Endodermal cell (in vitro differentiated cells): ENCODE data around the gene AMD1. TPM values are rescaled to one million over a fixed set of nuclear protein-coding genes. Genes with fewer than 3 reads are reported as not detected.

Source experiments
- DNase-seq: peaks from one replicate; pipeline ENCODE4 v3.0.0-alpha.2; 2017
- H3K27ac ChIP-seq: 2 replicates; pipeline ENCODE4 v1.5.1; 2013; ENCODE audit warnings: mild to moderate bottlenecking, low read depth, low read length, moderate library complexity
- H3K27me3 ChIP-seq: 2 replicates; pipeline ENCODE4 v1.6.1; 2013; ENCODE audit warnings: mild to moderate bottlenecking, low read length, moderate library complexity; ENCODE audit not compliant: insufficient read depth, control insufficient read depth, poor library complexity, severe bottlenecking
- H3K36me3 ChIP-seq: 2 replicates; pipeline ENCODE4 v1.7.0; 2013; ENCODE audit warnings: mild to moderate bottlenecking, low read length, moderate library complexity; ENCODE audit not compliant: control insufficient read depth, insufficient read depth
- H3K4me1 ChIP-seq: one replicate; pipeline ENCODE4 v1.7.0; 2013; ENCODE audit warnings: low read length; ENCODE audit not compliant: control insufficient read depth, insufficient read depth
- H3K4me3 ChIP-seq: 2 replicates; pipeline ENCODE4 v1.5.1; 2013; ENCODE audit warnings: mild to moderate bottlenecking, low read length, moderate library complexity
- H3K9ac ChIP-seq: 2 replicates; pipeline ENCODE4 v1.6.1; 2013; ENCODE audit warnings: mild to moderate bottlenecking, low read length, moderate library complexity; ENCODE audit not compliant: poor library complexity, severe bottlenecking; ENCODE audit errors: extremely low read depth
- H3K9me3 ChIP-seq: 2 replicates; pipeline ENCODE4 v1.6.1; 2013; ENCODE audit warnings: mild to moderate bottlenecking, low read length, moderate library complexity; ENCODE audit not compliant: control insufficient read depth
- H3K27ac Mint-ChIP-seq: 2 replicates; pipeline ENCODE4 v1.8.0; 2020; ENCODE audit warnings: mixed read lengths
- H3K27me3 Mint-ChIP-seq: 2 replicates; pipeline ENCODE4 v1.8.0; 2021; ENCODE audit warnings: mild to moderate bottlenecking, mixed read lengths; ENCODE audit not compliant: insufficient read depth
- H3K36me3 Mint-ChIP-seq: 2 replicates; pipeline ENCODE4 v1.8.0; 2020; ENCODE audit warnings: low read depth, mixed read lengths
- H3K4me1 Mint-ChIP-seq: 2 replicates; pipeline ENCODE4 v1.8.0; 2020; ENCODE audit warnings: mixed read lengths
- H3K4me3 Mint-ChIP-seq: 2 replicates; pipeline ENCODE4 v1.8.0; 2020; ENCODE audit warnings: mild to moderate bottlenecking, moderate library complexity, mixed read lengths
- H3K9me3 Mint-ChIP-seq: 2 replicates; pipeline ENCODE4 v1.8.0; 2020; ENCODE audit warnings: mild to moderate bottlenecking, mixed read lengths
- WGBS, 2 experiments: methylation state at CpG; one replicate each; pipeline versions ENCODE4 v1.1.5 to v1.1.7; 2013; ENCODE audit warnings: missing lambda C conversion rate in 2 of 2, mixed read lengths in 1 of 2; ENCODE audit not compliant: insufficient coverage in 1 of 2, insufficient read length in 1 of 2; 5-methylcytosine and 5-hydroxymethylcytosine counted together
- total RNA-seq, 2 donors: library from RNA; stranded (reverse); fragmentation: NEBNext Ultra II Directional in 1 of 2; extraction: Animal tissue kit (Norgen Biotek cat#: 25700) in 1 of 2; gene quantifications; 2 replicates in 1 of 2; 3 replicates in 1 of 2; pipeline ENCODE4 v1.2.1, GENCODE V29; 2021
- TF ChIP-seq, protein P1 (sequence below): fragments of 200-600 bp; sonication (generic); conservative IDR thresholded peaks from 2 replicates; pipeline ENCODE4 v1.5.0; 2021; ENCODE audit warnings: antibody characterized with exemption, mild to moderate bottlenecking

The AMD1 gene
- total RNA-seq, 2 donors from 2014 or later: 71.8 to 87.0 TPM

DNA sequence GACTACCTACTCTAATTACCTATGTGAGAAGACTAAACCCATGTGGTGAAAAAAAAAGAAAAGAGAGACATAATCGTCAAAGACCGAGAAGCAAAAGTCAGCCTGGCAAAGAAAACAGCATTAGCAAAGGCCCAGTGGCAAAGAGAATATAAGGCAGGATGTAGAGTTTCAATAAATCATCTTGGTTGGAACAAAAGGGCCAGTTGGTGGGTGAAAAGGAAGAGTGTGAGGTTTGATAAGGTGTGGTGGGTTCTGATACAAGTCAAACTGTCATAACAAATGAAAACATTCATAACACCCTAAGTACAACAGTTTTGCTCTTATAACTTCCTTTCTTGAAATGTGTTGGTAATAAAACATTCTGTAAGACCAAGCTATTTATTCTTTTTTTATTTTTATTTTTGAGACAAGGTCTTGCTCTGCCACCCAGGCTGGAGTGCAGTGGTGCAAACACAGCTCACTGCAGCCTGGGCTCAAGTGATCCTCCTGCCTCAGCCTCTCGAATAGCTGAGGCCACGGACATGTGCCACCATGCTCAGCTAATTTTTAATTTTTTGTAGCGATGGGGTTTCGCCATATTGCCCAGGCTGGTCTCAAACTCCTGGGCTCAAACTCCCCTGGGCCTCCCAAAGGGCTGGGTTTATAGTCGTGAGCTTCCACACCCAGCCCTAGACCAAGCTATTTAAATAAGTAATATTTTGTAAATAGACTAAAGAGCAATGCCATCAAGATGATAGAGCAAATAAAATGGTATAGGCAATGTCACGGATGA, 65.0 kb downstream of the AMD1 start:
- TF ChIP-seq, protein P1, sequence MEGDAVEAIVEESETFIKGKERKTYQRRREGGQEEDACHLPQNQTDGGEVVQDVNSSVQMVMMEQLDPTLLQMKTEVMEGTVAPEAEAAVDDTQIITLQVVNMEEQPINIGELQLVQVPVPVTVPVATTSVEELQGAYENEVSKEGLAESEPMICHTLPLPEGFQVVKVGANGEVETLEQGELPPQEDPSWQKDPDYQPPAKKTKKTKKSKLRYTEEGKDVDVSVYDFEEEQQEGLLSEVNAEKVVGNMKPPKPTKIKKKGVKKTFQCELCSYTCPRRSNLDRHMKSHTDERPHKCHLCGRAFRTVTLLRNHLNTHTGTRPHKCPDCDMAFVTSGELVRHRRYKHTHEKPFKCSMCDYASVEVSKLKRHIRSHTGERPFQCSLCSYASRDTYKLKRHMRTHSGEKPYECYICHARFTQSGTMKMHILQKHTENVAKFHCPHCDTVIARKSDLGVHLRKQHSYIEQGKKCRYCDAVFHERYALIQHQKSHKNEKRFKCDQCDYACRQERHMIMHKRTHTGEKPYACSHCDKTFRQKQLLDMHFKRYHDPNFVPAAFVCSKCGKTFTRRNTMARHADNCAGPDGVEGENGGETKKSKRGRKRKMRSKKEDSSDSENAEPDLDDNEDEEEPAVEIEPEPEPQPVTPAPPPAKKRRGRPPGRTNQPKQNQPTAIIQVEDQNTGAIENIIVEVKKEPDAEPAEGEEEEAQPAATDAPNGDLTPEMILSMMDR: no peak
- H3K9me3 Mint-ChIP-seq: no peaks in the 10 kb centered on the region
- Histone ChIP-seq H3K4me1 (no peaks in the 10 kb centered on the region), H3K9ac (no peak overlapping the region), H3K36me3 (no peaks in the 10 kb centered on the region), H3K9me3 (no peaks in the 10 kb centered on the region), H3K27ac (no peak overlapping the region), H3K27me3 (no peaks in the 10 kb centered on the region), H3K4me3 (no peak overlapping the region)
- no peak overlapping the region for H3K27ac Mint-ChIP-seq
- no peaks in the 10 kb centered on the region for H3K36me3 Mint-ChIP-seq
- no peak overlapping the region for H3K4me3 Mint-ChIP-seq
- H3K27me3 Mint-ChIP-seq: no peaks in the 10 kb centered on the region
- no peaks in the 10 kb centered on the region for H3K4me1 Mint-ChIP-seq
- no peak for DNase-seq
- WGBS, 2 experiments: 90 to 95% methylated on average over 3 to 8 of the region's 8 CpGs

- Histone ChIP-seq H3K27ac (no peak overlapping the region), H3K27me3 (no peaks in the 10 kb centered on the region), H3K9me3 (no peaks in the 10 kb centered on the region), H3K9ac (no peak overlapping the region), H3K36me3 (no peaks in the 10 kb centered on the region), H3K4me3 (no peak overlapping the region), H3K4me1 (no peaks in the 10 kb centered on the region)
- H3K4me1 Mint-ChIP-seq: no peaks in the 10 kb centered on the region
- H3K4me3 Mint-ChIP-seq: no peak overlapping the region
- no peaks in the 10 kb centered on the region for H3K27me3 Mint-ChIP-seq
- H3K27ac Mint-ChIP-seq: no peak overlapping the region
- H3K9me3 Mint-ChIP-seq: no peaks in the 10 kb centered on the region
- H3K36me3 Mint-ChIP-seq: no peaks in the 10 kb centered on the region
- TF ChIP-seq, protein P1: no peak
- no peak for DNase-seq
- WGBS, 2 experiments: 88 to 100% methylated on average over 1 of the region's 1 CpG
Measured at GRCh38 chr6:110944681-110945151, 70.1 kb downstream of the AMD1 start.

Other genes starting within 250 kb of the AMD1 start
- gene CDK19, start 59.3 kb upstream of the AMD1 start, total RNA-seq: 10 to 100 TPM; 16.8 to 20.8 TPM
- 100 to 1,000 TPM in 1 of 2 donors, 10 to 100 TPM in 1; 94.5 to 103 TPM for gene GTF3C6, start 83.9 kb downstream of the AMD1 start, total RNA-seq
- 10 to 100 TPM; 30.6 to 36.4 TPM for gene RPF2, start 107.3 kb downstream of the AMD1 start, total RNA-seq
- 10 to 100 TPM in 1 of 2 donors, 1 to 10 TPM in 1; 8.7 to 13.8 TPM for gene SLC16A10, start 212.7 kb downstream of the AMD1 start, total RNA-seq